Osteoblast (primary cell): ENCODE data around the gene SLC1A3. TPM values are rescaled to one million over a fixed set of nuclear protein-coding genes. Genes with fewer than 3 reads are reported as not detected.

ENCODE experiments used
- DNase-seq: peaks from one replicate; pipeline ENCODE4 v3.0.0; 2011; ENCODE audit warnings: low spot score, mixed read lengths; ENCODE audit not compliant: insufficient read length; ENCODE audit errors: missing footprints
- H2AFZ ChIP-seq: 2 replicates; pipeline ENCODE4 v1.6.0; 2011; ENCODE audit warnings: mild to moderate bottlenecking, low read length
- H3K27ac ChIP-seq: 2 replicates; pipeline ENCODE4 v1.5.1; 2011; ENCODE audit warnings: mild to moderate bottlenecking, low read depth, low read length, moderate library complexity
- H3K27me3 ChIP-seq: 2 replicates; pipeline ENCODE4 v1.6.0; 2012; ENCODE audit warnings: mild to moderate bottlenecking, control low read depth, inconsistent platforms, low read length, moderate library complexity; ENCODE audit not compliant: insufficient read depth
- H3K36me3 ChIP-seq: 2 replicates; pipeline ENCODE4 v1.5.1; 2011; ENCODE audit warnings: mild to moderate bottlenecking, low read length, control low read depth, moderate library complexity; ENCODE audit not compliant: insufficient read depth
- H3K4me1 ChIP-seq: 2 replicates; pipeline ENCODE4 v1.5.1; 2011; ENCODE audit warnings: mild to moderate bottlenecking, low read length, control low read depth, moderate library complexity; ENCODE audit not compliant: insufficient read depth
- H3K4me2 ChIP-seq: 2 replicates; pipeline ENCODE4 v1.6.0; 2011; ENCODE audit warnings: mild to moderate bottlenecking, low read length; ENCODE audit not compliant: insufficient read depth
- H3K4me3 ChIP-seq: fragments of 200-600 bp; sonication (generic); 3 replicates; pipeline ENCODE4 v1.5.1; 2012; ENCODE audit warnings: mild to moderate bottlenecking, low read length, inconsistent platforms; ENCODE audit not compliant: insufficient read depth
- H3K79me2 ChIP-seq: 2 replicates; pipeline ENCODE4 v1.6.0; 2012; ENCODE audit warnings: mild to moderate bottlenecking, low read length, control low read depth, inconsistent platforms; ENCODE audit not compliant: insufficient read depth
- H3K9me3 ChIP-seq: 2 replicates; pipeline ENCODE4 v1.5.1; 2011; ENCODE audit warnings: low read depth, low read length, control low read depth
- H4K20me1 ChIP-seq: 2 replicates; pipeline ENCODE4 v1.6.0; 2012; ENCODE audit warnings: mild to moderate bottlenecking, low read length, control low read depth; ENCODE audit not compliant: insufficient read depth
- total RNA-seq: library from RNA; depleted of rRNA; stranded (reverse); fragments of >200 nt; gene quantifications from 2 replicates; pipeline ENCODE4 v1.2.3, GENCODE V29; 2012
- TF ChIP-seq, protein P1 (sequence below): IDR thresholded peaks from 2 replicates; pipeline ENCODE4 v1.5.1; 2011; ENCODE audit warnings: mild to moderate bottlenecking, low read depth, low read length, moderate library complexity; ENCODE audit errors: extremely low read depth

The SLC1A3 gene
- total RNA-seq, 1 donor, result 45.2 TPM

DNA sequence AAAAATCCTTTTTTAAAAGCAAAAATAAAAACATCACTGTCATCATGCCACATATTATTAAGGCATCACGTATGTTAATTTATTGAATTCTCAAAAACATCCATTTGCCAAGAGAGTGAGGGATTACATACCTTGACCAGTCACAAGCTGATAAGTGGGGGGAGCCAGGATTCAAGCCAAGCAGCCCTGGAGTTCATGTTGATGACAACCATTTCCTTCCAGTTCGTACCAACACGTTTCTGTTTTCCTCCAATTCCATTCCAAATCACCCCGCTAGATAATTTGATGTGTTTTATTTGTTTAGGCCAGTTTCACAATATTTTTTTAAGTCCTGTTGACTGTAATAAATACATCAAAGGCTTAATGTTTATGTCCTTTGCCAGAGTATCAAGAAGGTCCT is 53.0 kb downstream of the SLC1A3 start:
- no peaks in the 10 kb centered on the region for H3K79me2 ChIP-seq
- H2AFZ ChIP-seq, result no peak overlapping the region
- H3K9me3 ChIP-seq, result no peaks in the 10 kb centered on the region
- H3K27me3 ChIP-seq, result no peaks in the 10 kb centered on the region
- TF ChIP-seq, protein P1, sequence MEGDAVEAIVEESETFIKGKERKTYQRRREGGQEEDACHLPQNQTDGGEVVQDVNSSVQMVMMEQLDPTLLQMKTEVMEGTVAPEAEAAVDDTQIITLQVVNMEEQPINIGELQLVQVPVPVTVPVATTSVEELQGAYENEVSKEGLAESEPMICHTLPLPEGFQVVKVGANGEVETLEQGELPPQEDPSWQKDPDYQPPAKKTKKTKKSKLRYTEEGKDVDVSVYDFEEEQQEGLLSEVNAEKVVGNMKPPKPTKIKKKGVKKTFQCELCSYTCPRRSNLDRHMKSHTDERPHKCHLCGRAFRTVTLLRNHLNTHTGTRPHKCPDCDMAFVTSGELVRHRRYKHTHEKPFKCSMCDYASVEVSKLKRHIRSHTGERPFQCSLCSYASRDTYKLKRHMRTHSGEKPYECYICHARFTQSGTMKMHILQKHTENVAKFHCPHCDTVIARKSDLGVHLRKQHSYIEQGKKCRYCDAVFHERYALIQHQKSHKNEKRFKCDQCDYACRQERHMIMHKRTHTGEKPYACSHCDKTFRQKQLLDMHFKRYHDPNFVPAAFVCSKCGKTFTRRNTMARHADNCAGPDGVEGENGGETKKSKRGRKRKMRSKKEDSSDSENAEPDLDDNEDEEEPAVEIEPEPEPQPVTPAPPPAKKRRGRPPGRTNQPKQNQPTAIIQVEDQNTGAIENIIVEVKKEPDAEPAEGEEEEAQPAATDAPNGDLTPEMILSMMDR, result no peak
- H3K4me1 ChIP-seq, result peaks cover 30% of the 10 kb centered on the region
- no peaks in the 10 kb centered on the region for H4K20me1 ChIP-seq
- no peak overlapping the region for H3K4me3 ChIP-seq
- H3K36me3 ChIP-seq, result no peaks in the 10 kb centered on the region
- no peak overlapping the region for H3K27ac ChIP-seq
- no peak for DNase-seq
- H3K4me2 ChIP-seq, result no peak overlapping the region

DNA sequence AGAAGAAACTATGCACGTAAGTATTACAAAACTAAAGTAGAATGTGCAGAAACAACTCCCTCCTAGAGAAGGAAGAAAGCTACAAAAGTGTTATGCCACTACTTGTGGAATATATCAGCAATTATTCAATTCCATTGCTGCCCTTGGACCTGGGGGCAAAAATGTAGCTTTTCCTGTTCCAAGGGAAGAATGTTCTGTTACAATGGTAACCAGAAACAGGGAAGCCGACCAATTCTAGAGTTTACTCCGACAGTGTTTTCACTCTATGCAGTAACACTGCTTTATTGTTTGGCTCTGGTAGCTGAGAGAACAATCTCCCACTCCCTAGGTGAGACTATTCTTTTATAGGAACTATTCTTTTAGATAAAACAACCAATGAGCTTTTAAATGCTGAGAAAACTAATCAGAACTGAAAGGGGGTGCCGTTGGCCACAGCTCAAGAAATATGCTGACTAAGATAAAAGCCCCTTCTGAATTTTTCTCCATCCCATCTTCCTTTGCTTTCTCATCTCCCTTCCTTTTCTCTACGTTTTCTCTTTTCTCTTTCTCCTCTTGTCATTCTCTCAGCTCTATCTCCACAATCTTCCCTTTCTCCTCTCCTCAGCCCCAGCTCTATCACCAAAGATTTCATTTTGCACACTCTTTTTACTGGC is 54.1 kb downstream of the SLC1A3 start:
- no peaks in the 10 kb centered on the region for H3K36me3 ChIP-seq
- H3K4me3 ChIP-seq, result no peak overlapping the region
- H3K4me1 ChIP-seq, result peaks cover 23% of the 10 kb centered on the region
- no peak overlapping the region for H2AFZ ChIP-seq
- H3K27me3 ChIP-seq, result no peaks in the 10 kb centered on the region
- no peaks in the 10 kb centered on the region for H4K20me1 ChIP-seq
- no peaks in the 10 kb centered on the region for H3K79me2 ChIP-seq
- no peak overlapping the region for H3K27ac ChIP-seq
- TF ChIP-seq, protein P1, result no peak
- no peak overlapping the region for H3K4me2 ChIP-seq
- no peak for DNase-seq
- no peaks in the 10 kb centered on the region for H3K9me3 ChIP-seq

DNA sequence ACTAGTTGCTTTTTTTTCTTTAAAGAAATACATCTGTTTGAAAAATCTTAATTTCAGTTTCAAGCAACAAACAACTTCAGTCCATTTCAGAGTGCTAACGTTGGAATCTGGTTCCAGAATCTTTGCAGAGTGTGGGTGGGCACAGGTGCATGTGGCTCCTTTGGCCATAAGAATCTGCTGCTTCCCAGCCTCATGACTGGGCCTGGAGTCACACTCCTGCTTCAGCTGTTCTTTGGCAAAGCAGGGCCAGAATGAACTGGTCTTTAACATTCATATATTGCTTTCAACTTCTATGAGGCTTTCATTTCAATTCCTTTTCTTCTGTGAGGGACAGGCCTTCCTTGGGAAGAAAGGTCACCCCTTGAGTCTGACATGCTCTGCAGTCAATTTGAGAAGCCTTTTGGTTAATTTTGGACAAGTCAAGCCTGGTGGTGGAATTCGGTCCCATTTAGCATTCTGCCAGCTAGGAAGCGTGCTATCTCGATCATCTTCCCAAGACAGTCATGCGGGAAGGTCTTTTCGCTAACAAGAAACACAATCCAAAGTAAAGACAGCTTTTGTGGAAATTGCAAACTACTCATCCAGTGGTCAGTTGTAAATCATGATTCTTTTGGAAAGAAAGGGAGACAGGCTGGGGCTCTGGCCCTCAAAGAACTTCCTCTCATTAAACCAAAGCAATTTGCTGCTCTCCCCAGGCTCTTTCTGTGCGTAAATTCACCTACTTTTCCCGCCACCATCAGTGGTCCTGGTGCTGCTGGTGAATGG is 55.2 kb downstream of the SLC1A3 start:
- no peak for DNase-seq
- Histone ChIP-seq H3K4me2 (no peak overlapping the region), H3K79me2 (no peaks in the 10 kb centered on the region), H3K27ac (no peak overlapping the region), H3K27me3 (no peaks in the 10 kb centered on the region), H3K4me1 (peaks cover 19% of the 10 kb centered on the region), H2AFZ (no peak overlapping the region), H3K9me3 (no peaks in the 10 kb centered on the region), H3K4me3 (no peak overlapping the region), H4K20me1 (no peaks in the 10 kb centered on the region), H3K36me3 (no peaks in the 10 kb centered on the region)
- TF ChIP-seq, protein P1, result no peak

DNA sequence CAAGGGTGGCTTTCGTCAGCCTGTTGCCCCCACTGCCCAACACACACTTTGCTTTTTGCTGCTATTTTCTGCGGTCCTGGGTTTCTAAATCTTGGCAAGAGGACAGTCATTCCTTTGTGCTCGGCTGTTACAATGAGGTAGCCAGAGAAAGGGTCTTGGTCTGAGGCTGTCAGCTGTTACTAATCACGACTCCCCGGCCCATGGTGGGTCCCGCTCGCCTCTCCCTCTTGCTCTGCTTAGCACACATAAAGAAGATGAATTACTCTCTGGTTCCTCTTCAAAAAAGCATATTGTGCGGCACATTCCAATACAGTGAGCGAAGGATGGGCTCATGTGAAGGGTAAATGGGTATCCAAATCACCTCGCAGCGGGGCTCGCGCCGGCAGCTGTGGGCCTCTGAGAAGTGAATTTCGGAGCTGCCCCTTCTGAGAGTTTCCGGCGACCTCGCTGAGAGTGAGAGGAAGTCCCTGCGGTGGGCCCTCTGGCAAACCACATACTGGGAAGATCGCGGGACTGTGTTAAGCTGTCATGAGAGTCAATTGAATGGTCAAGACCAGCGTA is 56.0 kb downstream of the SLC1A3 start:
- H3K4me2 ChIP-seq, result no peak overlapping the region
- no peaks in the 10 kb centered on the region for H3K79me2 ChIP-seq
- H3K4me1 ChIP-seq, result peaks cover 11% of the 10 kb centered on the region
- no peak overlapping the region for H2AFZ ChIP-seq
- H3K9me3 ChIP-seq, result no peaks in the 10 kb centered on the region
- no peak for DNase-seq
- H4K20me1 ChIP-seq, result no peaks in the 10 kb centered on the region
- H3K36me3 ChIP-seq, result no peaks in the 10 kb centered on the region
- no peaks in the 10 kb centered on the region for H3K27me3 ChIP-seq
- H3K27ac ChIP-seq, result no peak overlapping the region
- no peak overlapping the region for H3K4me3 ChIP-seq
- TF ChIP-seq, protein P1, result no peak
